ENCODE measurements around the gene MTCL3.

The MTCL3 gene

GRCh38 chr6:127463056-127463455, 56.1 kb downstream of the MTCL3 start:
- no peak for TF ChIP-seq EZH2phosphoT487 (IDR thresholded peaks at IDR 0.05; ENCODE audit: low read depth, severe bottlenecking, unreplicated experiment)
- no peak for TF ChIP-seq CTCF (IDR thresholded peaks at IDR 0.05; ENCODE audit: poor library complexity)
- no peak for TF ChIP-seq EZH2 (IDR thresholded peaks at IDR 0.05; ENCODE audit: borderline replicate concordance)
- Histone ChIP-seq H3K4me1 (ENCODE audit: insufficient read depth) (peaks cover 8% of the 10 kb centered on the region), H4K20me1 (ENCODE audit: insufficient read depth, poor library complexity, severe bottlenecking) (no peaks in the 10 kb centered on the region), H3K27me3 (no peaks in the 10 kb centered on the region), H3K4me2 (no peak overlapping the region), H3K4me3 (no peak overlapping the region), H3K9me3 (ENCODE audit: low read depth) (no peaks in the 10 kb centered on the region), H3K9me2 (replicated peaks; ENCODE audit: insufficient read depth) (no peaks in the 10 kb centered on the region), H3K27ac (peak overlapping the region; percentile 34), H3K36me3 (replicated peaks; ENCODE audit: insufficient read depth, low read depth) (no peaks in the 10 kb centered on the region), H2AFZ (no peak overlapping the region), H3K79me2 (no peaks in the 10 kb centered on the region)
- no peak for DNase-seq (ENCODE audit: low spot score)
- WGBS (ENCODE audit: low lambda C conversion rate, missing lambda C conversion rate): 35% methylated on average over 5 of the region's 5 CpGs

GRCh38 chr6:127462376-127462775, 56.8 kb downstream of the MTCL3 start:
- Histone ChIP-seq H3K9me2 (replicated peaks; ENCODE audit: insufficient read depth) (no peaks in the 10 kb centered on the region), H4K20me1 (ENCODE audit: insufficient read depth, poor library complexity, severe bottlenecking) (no peaks in the 10 kb centered on the region), H3K4me3 (no peak overlapping the region), H3K27ac (no peak overlapping the region), H2AFZ (no peak overlapping the region), H3K4me2 (no peak overlapping the region), H3K27me3 (no peaks in the 10 kb centered on the region), H3K36me3 (replicated peaks; ENCODE audit: insufficient read depth, low read depth) (no peaks in the 10 kb centered on the region), H3K9me3 (ENCODE audit: low read depth) (no peaks in the 10 kb centered on the region), H3K79me2 (no peaks in the 10 kb centered on the region), H3K4me1 (ENCODE audit: insufficient read depth) (peaks cover 8% of the 10 kb centered on the region)
- 83% methylated on average over 2 of the region's 2 CpGs for WGBS (ENCODE audit: low lambda C conversion rate, missing lambda C conversion rate)
- no peak for TF ChIP-seq EZH2 (IDR thresholded peaks at IDR 0.05; ENCODE audit: borderline replicate concordance)
- TF ChIP-seq CTCF (IDR thresholded peaks at IDR 0.05; ENCODE audit: poor library complexity): no peak
- no peak for TF ChIP-seq EZH2phosphoT487 (IDR thresholded peaks at IDR 0.05; ENCODE audit: low read depth, severe bottlenecking, unreplicated experiment)
- no peak for DNase-seq (ENCODE audit: low spot score)

GRCh38 chr6:127460465-127460864, 58.7 kb downstream of the MTCL3 start:
- Histone ChIP-seq H3K4me1 (ENCODE audit: insufficient read depth) (peaks cover 8% of the 10 kb centered on the region), H3K79me2 (no peaks in the 10 kb centered on the region), H3K4me2 (no peak overlapping the region), H3K4me3 (no peak overlapping the region), H3K27ac (no peak overlapping the region), H4K20me1 (ENCODE audit: insufficient read depth, poor library complexity, severe bottlenecking) (no peaks in the 10 kb centered on the region), H3K27me3 (no peaks in the 10 kb centered on the region), H3K9me3 (ENCODE audit: low read depth) (no peaks in the 10 kb centered on the region), H3K36me3 (replicated peaks; ENCODE audit: insufficient read depth, low read depth) (no peaks in the 10 kb centered on the region), H2AFZ (no peak overlapping the region), H3K9me2 (replicated peaks; ENCODE audit: insufficient read depth) (no peaks in the 10 kb centered on the region)
- WGBS (ENCODE audit: low lambda C conversion rate, missing lambda C conversion rate): 65% methylated on average over 1 of the region's 1 CpG
- TF ChIP-seq CTCF (IDR thresholded peaks at IDR 0.05; ENCODE audit: poor library complexity): no peak
- no peak for TF ChIP-seq EZH2phosphoT487 (IDR thresholded peaks at IDR 0.05; ENCODE audit: low read depth, severe bottlenecking, unreplicated experiment)
- no peak for TF ChIP-seq EZH2 (IDR thresholded peaks at IDR 0.05; ENCODE audit: borderline replicate concordance)
- DNase-seq (ENCODE audit: low spot score): no peak

GRCh38 chr6:127459231-127459641, 59.9 kb downstream of the MTCL3 start, which contains the start of gene KIAA0408:
Gene KIAA0408 (minus strand): TSS chr6:127459389. CDS start chr6:127453981, 5,408 bp downstream.
- Histone ChIP-seq H3K9me3 (ENCODE audit: low read depth) (no peaks in the 10 kb centered on the region), H2AFZ (no peak within 1 kb of the TSS), H4K20me1 (ENCODE audit: insufficient read depth, poor library complexity, severe bottlenecking) (no peaks in the 10 kb centered on the region), H3K79me2 (no peaks in the 10 kb centered on the region), H3K4me2 (peak within 1 kb of the TSS; percentile 60), H3K9me2 (replicated peaks; ENCODE audit: insufficient read depth) (no peaks in the 10 kb centered on the region), H3K27me3 (no peaks in the 10 kb centered on the region), H3K27ac (peak within 1 kb of the TSS; percentile 79), H3K4me3 (no peak within 1 kb of the TSS), H3K36me3 (replicated peaks; ENCODE audit: insufficient read depth, low read depth) (no peaks in the 10 kb centered on the region), H3K4me1 (ENCODE audit: insufficient read depth) (peaks cover 8% of the 10 kb centered on the region)
- TF ChIP-seq EZH2 (IDR thresholded peaks at IDR 0.05; ENCODE audit: borderline replicate concordance) (no peak), EZH2phosphoT487 (IDR thresholded peaks at IDR 0.05; ENCODE audit: low read depth, severe bottlenecking, unreplicated experiment) (no peak), CTCF (IDR thresholded peaks at IDR 0.05; ENCODE audit: poor library complexity) (no peak)
- DNase-seq (ENCODE audit: low spot score): peak; percentile 74
- WGBS (ENCODE audit: low lambda C conversion rate, missing lambda C conversion rate): 14% methylated on average over 4 of the region's 4 CpGs

All from hepatocyte (in vitro differentiated cells).